ENCODE data around the gene KRTAP10-12.

DNA sequence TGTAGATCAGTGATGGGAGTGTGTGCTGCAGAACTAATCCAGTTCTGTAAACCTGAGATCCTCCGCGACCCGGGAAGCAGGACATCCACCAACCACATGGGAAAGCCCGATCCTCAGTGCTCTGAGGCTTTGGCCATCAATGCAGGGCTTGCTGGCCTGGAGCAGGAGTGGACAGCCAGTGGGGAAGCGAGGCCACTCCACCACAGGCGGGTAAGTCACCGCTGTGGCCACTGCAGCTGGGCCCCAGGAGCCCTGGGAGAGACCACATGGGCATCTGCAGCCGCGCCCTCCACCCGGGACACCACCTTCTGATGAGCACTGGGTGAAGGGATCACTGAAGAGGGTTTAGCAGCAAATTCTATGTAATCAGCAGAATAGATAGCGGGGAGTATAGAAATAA, 15.8 kb upstream of the KRTAP10-12 start:
- no peak for TF ChIP-seq EZH2 (IDR thresholded peaks at IDR 0.05; ENCODE audit: insufficient read depth, low read length)
- TF ChIP-seq, protein P1, sequence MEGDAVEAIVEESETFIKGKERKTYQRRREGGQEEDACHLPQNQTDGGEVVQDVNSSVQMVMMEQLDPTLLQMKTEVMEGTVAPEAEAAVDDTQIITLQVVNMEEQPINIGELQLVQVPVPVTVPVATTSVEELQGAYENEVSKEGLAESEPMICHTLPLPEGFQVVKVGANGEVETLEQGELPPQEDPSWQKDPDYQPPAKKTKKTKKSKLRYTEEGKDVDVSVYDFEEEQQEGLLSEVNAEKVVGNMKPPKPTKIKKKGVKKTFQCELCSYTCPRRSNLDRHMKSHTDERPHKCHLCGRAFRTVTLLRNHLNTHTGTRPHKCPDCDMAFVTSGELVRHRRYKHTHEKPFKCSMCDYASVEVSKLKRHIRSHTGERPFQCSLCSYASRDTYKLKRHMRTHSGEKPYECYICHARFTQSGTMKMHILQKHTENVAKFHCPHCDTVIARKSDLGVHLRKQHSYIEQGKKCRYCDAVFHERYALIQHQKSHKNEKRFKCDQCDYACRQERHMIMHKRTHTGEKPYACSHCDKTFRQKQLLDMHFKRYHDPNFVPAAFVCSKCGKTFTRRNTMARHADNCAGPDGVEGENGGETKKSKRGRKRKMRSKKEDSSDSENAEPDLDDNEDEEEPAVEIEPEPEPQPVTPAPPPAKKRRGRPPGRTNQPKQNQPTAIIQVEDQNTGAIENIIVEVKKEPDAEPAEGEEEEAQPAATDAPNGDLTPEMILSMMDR (IDR thresholded peaks at IDR 0.05; ENCODE audit: insufficient read depth, low read depth, low read length), result no peak
